H1 (cell line): Measurements from ENCODE around the gene GALNT2. TPM values are rescaled to one million over a fixed set of nuclear protein-coding genes. Genes with fewer than 3 reads are reported as not detected.

ENCODE experiments used
- CTCF ChIA-PET: fragments of 300-600 bp; sonication (Branson Sonifier 250); formaldehyde crosslinking; loops from one replicate; lab custom pipeline; 2021; ENCODE audit not compliant: partially characterized antibody; lab: Charles Lee
- POLR2A ChIA-PET: fragments of 300-600 bp; sonication (Branson Sonifier 250); formaldehyde crosslinking; loops from one replicate; lab custom pipeline; 2021; ENCODE audit warnings: inconsistent platforms; ENCODE audit not compliant: partially characterized antibody; lab: Charles Lee
- DNase-seq, 2 experiments: peaks; one replicate each; pipeline versions ENCODE4 v3.0.0 to v3.0.0-alpha.2; 2010 to 2022; ENCODE audit warnings: low spot score in 2 of 2, low read depth in 1 of 2, mixed read lengths in 1 of 2
- FAIRE-seq: peaks from 2 replicates; lab custom pipeline; 2011; peaks lifted over from hg19 to GRCh38; lab: Jason Lieb, UNC
- H2AFZ ChIP-seq: 2 replicates; pipeline ENCODE4 v1.8.1; 2012; ENCODE audit warnings: low read length, inconsistent platforms
- H2AK5ac ChIP-seq: 2 replicates; pipeline ENCODE4 v1.6.1; 2013; ENCODE audit warnings: low read depth, low read length
- H2BK120ac ChIP-seq: replicated peaks from 2 replicates; pipeline ENCODE3; 2013; ENCODE audit warnings: low read depth, low read length, inconsistent platforms
- H2BK12ac ChIP-seq: 2 replicates; pipeline ENCODE4 v1.6.1; 2013; ENCODE audit warnings: low read depth, low read length
- H2BK15ac ChIP-seq: 2 replicates; pipeline ENCODE4 v1.6.1; 2013; ENCODE audit warnings: low read length
- H2BK20ac ChIP-seq: 2 replicates; pipeline ENCODE4 v1.6.1; 2013; ENCODE audit warnings: low read length
- H2BK5ac ChIP-seq: 2 replicates; pipeline ENCODE4 v1.6.1; 2013; ENCODE audit warnings: low read depth, low read length
- H3K14ac ChIP-seq: 2 replicates; pipeline ENCODE4 v1.6.1; 2013; ENCODE audit warnings: inconsistent platforms; ENCODE audit not compliant: insufficient read length
- H3K18ac ChIP-seq: 2 replicates; pipeline ENCODE4 v1.6.1; 2013; ENCODE audit warnings: low read length; ENCODE audit errors: extremely low read depth
- H3K23ac ChIP-seq: 2 replicates; pipeline ENCODE4 v1.6.1; 2013; ENCODE audit warnings: inconsistent platforms; ENCODE audit not compliant: insufficient read length
- H3K23me2 ChIP-seq: 2 replicates; pipeline ENCODE4 v1.6.1; 2013; ENCODE audit warnings: low read depth, low read length
- H3K27ac ChIP-seq: 2 replicates; pipeline ENCODE4 v1.6.1; 2011; ENCODE audit warnings: low read depth, low read length, inconsistent platforms
- H3K27me3 ChIP-seq, 4 experiments: replicated peaks in 1 of 4; 1 replicate in 1 of 4; 2 replicates in 3 of 4; pipeline versions ENCODE4 v1.6.1 to v1.8.1; 2011 to 2013; ENCODE audit warnings: low read length in 3 of 4, mild to moderate bottlenecking in 3 of 4, inconsistent platforms in 2 of 4, mixed read lengths in 2 of 4, moderate library complexity in 1 of 4; ENCODE audit not compliant: control insufficient read depth in 3 of 4, insufficient read depth in 3 of 4; ENCODE audit errors: extremely low read depth in 1 of 4
- H3K36me3 ChIP-seq, 4 experiments: 2 replicates each; pipeline versions ENCODE4 v1.6.1 to v1.8.1; 2011 to 2013; ENCODE audit warnings: mild to moderate bottlenecking in 4 of 4, low read length in 3 of 4, moderate library complexity in 2 of 4, control low read depth in 1 of 4, inconsistent platforms in 1 of 4; ENCODE audit not compliant: insufficient read depth in 4 of 4, control insufficient read depth in 2 of 4
- H3K4ac ChIP-seq: replicated peaks from 2 replicates; pipeline ENCODE3; 2013; ENCODE audit warnings: low read length, low read depth, mixed read lengths, inconsistent platforms; ENCODE audit not compliant: insufficient read length
- H3K4me1 ChIP-seq, 4 experiments: replicated peaks in 1 of 4; 1 replicate in 1 of 4; 2 replicates in 3 of 4; pipeline versions ENCODE4 v1.6.1 to v1.8.1; 2011 to 2013; ENCODE audit warnings: low read length in 3 of 4, inconsistent platforms in 2 of 4, mixed read lengths in 1 of 4; ENCODE audit not compliant: insufficient read depth in 4 of 4, control insufficient read depth in 3 of 4
- H3K4me2 ChIP-seq, 2 experiments: 2 replicates each; pipeline versions ENCODE4 v1.6.1 to v1.8.1; 2011 to 2013; ENCODE audit warnings: low read depth in 2 of 2, low read length in 2 of 2, control low read depth in 1 of 2, inconsistent platforms in 1 of 2, mild to moderate bottlenecking in 1 of 2; ENCODE audit not compliant: insufficient read depth in 1 of 2
- H3K4me3 ChIP-seq, 4 experiments: fragments of 200-600, 300-600 bp in 1 of 4; sonication (generic), shearing (Covaris generic), sonication (Bioruptor Twin) in 1 of 4; 2 replicates each; pipeline versions ENCODE4 v1.5.1 to v1.8.1; 2011 to 2016; ENCODE audit warnings: low read length in 4 of 4, low read depth in 3 of 4, control low read depth in 2 of 4, inconsistent platforms in 2 of 4, mild to moderate bottlenecking in 2 of 4, mixed read lengths in 1 of 4, moderate library complexity in 1 of 4; ENCODE audit not compliant: insufficient read depth in 2 of 4; ENCODE audit errors: extremely low read depth in 1 of 4
- H3K56ac ChIP-seq: replicated peaks from 2 replicates; pipeline ENCODE3; 2013; ENCODE audit warnings: low read depth, mild to moderate bottlenecking, mixed read lengths, low read length, inconsistent platforms; ENCODE audit not compliant: insufficient read length
- H3K79me1 ChIP-seq: 2 replicates; pipeline ENCODE4 v1.6.1; 2013; ENCODE audit warnings: low read depth, low read length, control low read depth
- H3K79me2 ChIP-seq, 2 experiments: 2 replicates each; pipeline versions ENCODE4 v1.6.1 to v1.8.1; 2012 to 2013; ENCODE audit warnings: low read length in 2 of 2, mild to moderate bottlenecking in 2 of 2, inconsistent platforms in 1 of 2; ENCODE audit not compliant: insufficient read depth in 2 of 2, control insufficient read depth in 1 of 2
- H3K9ac ChIP-seq, 4 experiments: replicated peaks in 1 of 4; 1 replicate in 1 of 4; 2 replicates in 3 of 4; pipeline versions ENCODE4 v1.6.1 to v1.8.1; 2011 to 2013; ENCODE audit warnings: low read depth in 3 of 4, low read length in 3 of 4, control low read depth in 2 of 4, mild to moderate bottlenecking in 2 of 4, moderate library complexity in 2 of 4, inconsistent platforms in 1 of 4; ENCODE audit errors: extremely low read depth in 1 of 4
- H3K9me3 ChIP-seq, 2 experiments: 2 replicates each; pipeline versions ENCODE4 v1.6.1 to v1.8.1; 2012 to 2013; ENCODE audit warnings: mild to moderate bottlenecking in 2 of 2, moderate library complexity in 2 of 2, control low read depth in 1 of 2, inconsistent platforms in 1 of 2, low read depth in 1 of 2, low read length in 1 of 2, mixed read lengths in 1 of 2; ENCODE audit not compliant: insufficient read depth in 2 of 2
- H4K20me1 ChIP-seq, 2 experiments: replicated peaks in 1 of 2; 2 replicates each; pipeline versions ENCODE3 to v1.8.1; 2011 to 2013; ENCODE audit warnings: inconsistent platforms in 2 of 2, low read length in 2 of 2, mild to moderate bottlenecking in 1 of 2; ENCODE audit not compliant: insufficient read depth in 2 of 2, control insufficient read depth in 1 of 2
- H4K5ac ChIP-seq: 2 replicates; pipeline ENCODE4 v1.6.1; 2013; ENCODE audit warnings: low read length, low read depth, mixed read lengths, inconsistent platforms; ENCODE audit not compliant: insufficient read length
- H4K8ac ChIP-seq: 2 replicates; pipeline ENCODE4 v1.8.0; 2013; ENCODE audit warnings: mild to moderate bottlenecking, moderate library complexity, low read length, inconsistent platforms; ENCODE audit not compliant: insufficient read depth; ENCODE audit errors: extremely low read depth
- H4K91ac ChIP-seq: replicated peaks from 2 replicates; pipeline ENCODE3; 2013; ENCODE audit warnings: low read length, mixed read lengths, inconsistent platforms; ENCODE audit not compliant: insufficient read length
- CBX8 ChIP-seq: fragments of 300-800, 300-1000 bp; sonication (generic); IDR thresholded peaks from 2 replicates; pipeline ENCODE4 v1.7.1; 2016; ENCODE audit warnings: low read depth, low read length, borderline replicate concordance
- SIRT6 ChIP-seq: IDR thresholded peaks from one replicate; pipeline ENCODE4 v1.7.1; 2012; ENCODE audit warnings: low read length, inconsistent platforms
- ZNF274 ChIP-seq: IDR thresholded peaks from 2 replicates; pipeline ENCODE4 v1.7.0; 2012; ENCODE audit warnings: low read length, borderline replicate concordance; ENCODE audit errors: extremely low read depth
- WGBS, 2 experiments: shearing (Covaris generic) in 1 of 2; methylation state at CpG; one replicate each; pipeline versions ENCODE4 v1.1.6 to v1.1.7; 2013 to 2015; ENCODE audit warnings: low lambda C conversion rate in 2 of 2, mixed read lengths in 2 of 2, inconsistent platforms in 1 of 2, low coverage in 1 of 2, missing lambda C conversion rate in 1 of 2; ENCODE audit not compliant: insufficient replicate concordance in 2 of 2, insufficient coverage in 1 of 2, insufficient read length in 1 of 2; ENCODE audit errors: extremely low coverage in 1 of 2, missing lambda C conversion rate in 1 of 2; 5-methylcytosine and 5-hydroxymethylcytosine counted together
- polyA plus RNA-seq, 7 experiments: library from polyadenylated mRNA; depleted of rRNA in 3 of 7; stranded (reverse) in 5 of 7; unstranded in 2 of 7; fragments of >200 nt in 5 of 7; fragments of 200-250 nt in 2 of 7; gene quantifications; 1 replicate in 5 of 7; 2 replicates in 1 of 7; 4 replicates in 1 of 7; pipeline versions ENCODE4 v1.2.1 to v1.2.3, GENCODE V29; 2011 to 2013; ENCODE audit warnings: missing spikeins in 2 of 7, mixed read lengths in 2 of 7
- total RNA-seq: library from RNA; stranded (reverse); fragmentation: NEBNext Ultra II Directional; extraction: Animal tissue kit (Norgen Biotek cat#: 25700); gene quantifications from 2 replicates; pipeline ENCODE4 v1.2.1, GENCODE V29; 2021

Gene GALNT2
- total and polyA plus RNA-seq, 2 of the 8 experiments (the other 6 are each of a cell fraction or from before 2014, with no cell fraction given) = 34.5 to 75.3 TPM

GRCh38 chr1:230292689-230293389 lies 225.8 kb downstream of the GALNT2 start:
- WGBS, 2 experiments = 44% methylated on average over 12 of the region's 12 CpGs; no CpG with 5 or more reads in 1 of the 2 experiments
- H3K4me3 ChIP-seq = peak overlapping the region in 2 of 4 experiments; percentile 64 to 71; a peak in 3 of 8 replicates
- no peaks in the 10 kb centered on the region for H3K79me2 ChIP-seq
- peak overlapping the region; percentile 92 for H2BK15ac ChIP-seq
- no peaks in the 10 kb centered on the region for H3K79me1 ChIP-seq
- no peak overlapping the region for H3K14ac ChIP-seq
- peak overlapping the region; percentile 60 for H2BK120ac ChIP-seq
- no peaks in the 10 kb centered on the region for H4K20me1 ChIP-seq
- CTCF ChIA-PET = interaction anchor here (0.6 to 1.2 kb wide), 6 partner anchors 10 to 547 kb away, joined by 3 to 6 read pairs (median 3); no protein-coding TSS in a partner anchor
- TF ChIP-seq SIRT6 = no peak
- no peak for TF ChIP-seq ZNF274
- TF ChIP-seq CBX8 = no peak
- TF ChIP-seq, all 59 proteins: peak for 0
- no peak for FAIRE-seq
- Histone ChIP-seq H3K9me3 (no peaks in the 10 kb centered on the region), H3K4ac (no peak overlapping the region), H3K4me2 (peak overlapping the region; percentile 81 to 88; a peak in 3 of 4 replicates), H3K56ac (no peak overlapping the region), H4K5ac (no peak overlapping the region), H2BK5ac (no peak overlapping the region), H4K91ac (no peak overlapping the region), H3K36me3 (no peaks in the 10 kb centered on the region), H4K8ac (no peak overlapping the region), H3K27me3 (peaks cover 0 to 6% (median 2%) of the 10 kb centered on the region in 4 experiments; a peak in 4 of 7 replicates), H3K23me2 (peaks cover 7% of the 10 kb centered on the region; the same call in 1 of the 2 replicates), H3K4me1 (peaks cover 0 to 10% (median 6%) of the 10 kb centered on the region in 4 experiments; a peak in 6 of 7 replicates), H3K9ac (no peak overlapping the region), H2BK20ac (peak overlapping the region; percentile 67; the same call in 1 of the 2 replicates), H3K18ac (no peak overlapping the region), H3K27ac (no peak overlapping the region), H3K23ac (no peak overlapping the region), H2AK5ac (peak overlapping the region; percentile 86; the same call in 1 of the 2 replicates), H2BK12ac (peak overlapping the region; percentile 52; the same call in 1 of the 2 replicates), H2AFZ (no peak overlapping the region)
- no peak for DNase-seq
- POLR2A ChIA-PET = interaction anchor here (0.7 to 1.1 kb wide), 2 partner anchors 16 to 41 kb away, joined by 3 to 4 read pairs; no protein-coding TSS in a partner anchor
